Mesothelial cell of epicardium (in vitro differentiated cells): ENCODE data around the gene ERVW-1. TPM values are rescaled to one million over a fixed set of nuclear protein-coding genes. Genes with fewer than 3 reads are reported as not detected.

Source experiments
- DNase-seq, 2 experiments: peaks; one replicate each; pipeline ENCODE4 v3.0.0; 2021; ENCODE audit warnings: low spot score in 2 of 2; ENCODE audit not compliant: unreplicated experiment in 2 of 2
- H3K27ac Mint-ChIP-seq: 2 replicates; pipeline ENCODE4 v1.8.0; 2021; ENCODE audit warnings: mixed read lengths
- H3K27me3 Mint-ChIP-seq: 2 replicates; pipeline ENCODE4 v1.8.0; 2021; ENCODE audit warnings: low read depth, mixed read lengths
- H3K36me3 Mint-ChIP-seq: 2 replicates; pipeline ENCODE4 v1.8.0; 2021; ENCODE audit warnings: mixed read lengths
- H3K4me1 Mint-ChIP-seq: 2 replicates; pipeline ENCODE4 v1.8.0; 2021; ENCODE audit warnings: mixed read lengths
- H3K4me3 Mint-ChIP-seq: 2 replicates; pipeline ENCODE4 v1.8.0; 2021; ENCODE audit warnings: mild to moderate bottlenecking, moderate library complexity, mixed read lengths
- H3K9me3 Mint-ChIP-seq: 2 replicates; pipeline ENCODE4 v1.8.0; 2021; ENCODE audit warnings: mixed read lengths
- total RNA-seq: library from RNA; stranded (reverse); gene quantifications from 3 replicates; pipeline ENCODE4 v1.2.1, GENCODE V29; 2021
- TF ChIP-seq, protein P1 (sequence below): fragments of 200-600 bp; sonication (generic); IDR thresholded peaks from one replicate; pipeline ENCODE4 v1.5.0; 2021; ENCODE audit warnings: antibody characterized with exemption; ENCODE audit not compliant: unreplicated experiment

Gene ERVW-1
- total RNA-seq, 1 donor from 2014 or later, result not detected

DNA sequence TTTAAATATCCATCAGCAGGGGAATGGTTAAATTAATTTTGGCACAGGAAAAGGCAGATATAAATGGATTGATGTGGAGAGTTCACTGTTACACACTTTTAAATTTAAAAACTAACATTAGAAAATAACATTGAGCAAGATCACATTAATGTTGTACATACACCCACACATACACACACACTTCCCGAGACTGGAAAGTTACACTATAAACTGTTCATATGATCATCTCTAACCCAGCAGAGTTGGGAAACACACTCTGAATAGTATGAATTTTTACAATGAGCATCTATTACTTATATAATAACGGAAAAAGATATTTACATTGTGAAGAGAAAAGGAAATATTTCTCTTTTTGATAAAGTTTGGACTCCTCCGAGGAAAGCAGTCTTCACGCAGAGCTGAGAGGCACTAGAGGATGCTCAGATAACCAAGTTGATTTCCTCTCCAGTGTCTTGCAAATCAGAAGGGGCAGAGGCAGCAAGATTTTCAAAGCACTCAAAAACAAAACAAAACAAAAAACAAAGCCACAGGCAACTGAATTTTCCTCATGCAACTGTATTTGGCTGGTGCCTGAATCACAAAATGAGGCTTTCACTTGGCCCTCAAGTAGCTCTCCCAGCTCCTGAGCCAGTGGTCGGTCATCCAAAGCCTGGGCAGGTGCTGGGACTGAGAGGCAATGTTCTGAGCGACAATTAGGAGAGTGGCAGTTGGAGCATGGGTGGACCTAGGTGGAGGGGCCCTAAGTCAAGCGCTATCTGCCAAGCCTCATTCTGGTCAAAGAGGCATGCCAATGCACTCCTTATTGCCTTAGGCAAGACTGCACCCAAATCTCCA is 40.9 kb downstream of the ERVW-1 start:
- DNase-seq, result no peak
- H3K9me3 Mint-ChIP-seq, result no peaks in the 10 kb centered on the region
- H3K27me3 Mint-ChIP-seq, result peaks cover 16% of the 10 kb centered on the region
- no peaks in the 10 kb centered on the region for H3K36me3 Mint-ChIP-seq
- TF ChIP-seq, protein P1, sequence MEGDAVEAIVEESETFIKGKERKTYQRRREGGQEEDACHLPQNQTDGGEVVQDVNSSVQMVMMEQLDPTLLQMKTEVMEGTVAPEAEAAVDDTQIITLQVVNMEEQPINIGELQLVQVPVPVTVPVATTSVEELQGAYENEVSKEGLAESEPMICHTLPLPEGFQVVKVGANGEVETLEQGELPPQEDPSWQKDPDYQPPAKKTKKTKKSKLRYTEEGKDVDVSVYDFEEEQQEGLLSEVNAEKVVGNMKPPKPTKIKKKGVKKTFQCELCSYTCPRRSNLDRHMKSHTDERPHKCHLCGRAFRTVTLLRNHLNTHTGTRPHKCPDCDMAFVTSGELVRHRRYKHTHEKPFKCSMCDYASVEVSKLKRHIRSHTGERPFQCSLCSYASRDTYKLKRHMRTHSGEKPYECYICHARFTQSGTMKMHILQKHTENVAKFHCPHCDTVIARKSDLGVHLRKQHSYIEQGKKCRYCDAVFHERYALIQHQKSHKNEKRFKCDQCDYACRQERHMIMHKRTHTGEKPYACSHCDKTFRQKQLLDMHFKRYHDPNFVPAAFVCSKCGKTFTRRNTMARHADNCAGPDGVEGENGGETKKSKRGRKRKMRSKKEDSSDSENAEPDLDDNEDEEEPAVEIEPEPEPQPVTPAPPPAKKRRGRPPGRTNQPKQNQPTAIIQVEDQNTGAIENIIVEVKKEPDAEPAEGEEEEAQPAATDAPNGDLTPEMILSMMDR, result no peak
- no peak overlapping the region for H3K27ac Mint-ChIP-seq
- no peak overlapping the region for H3K4me3 Mint-ChIP-seq
- peaks cover 4% of the 10 kb centered on the region for H3K4me1 Mint-ChIP-seq

DNA sequence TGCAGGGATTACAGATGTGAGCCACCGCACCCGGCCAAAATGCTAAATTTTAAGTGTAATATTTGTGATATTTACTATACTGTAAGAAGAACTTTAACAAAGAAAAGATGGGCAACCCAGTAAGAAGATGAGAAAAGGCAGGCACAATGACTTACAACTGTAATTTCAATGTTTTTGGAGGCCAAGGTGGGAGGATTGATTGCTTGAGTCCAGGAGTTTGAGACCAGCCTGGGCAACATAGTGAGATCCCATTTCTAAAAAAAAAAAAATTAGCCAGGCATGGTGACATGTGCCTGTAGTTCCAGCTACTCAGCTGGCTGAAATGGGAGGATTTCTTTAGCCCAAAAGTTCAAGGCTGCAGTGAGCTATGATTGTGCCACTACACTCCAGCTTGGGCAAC is 42.2 kb downstream of the ERVW-1 start:
- no peak overlapping the region for H3K4me3 Mint-ChIP-seq
- TF ChIP-seq, protein P1, result no peak
- no peak overlapping the region for H3K27ac Mint-ChIP-seq
- peaks cover 4% of the 10 kb centered on the region for H3K4me1 Mint-ChIP-seq
- no peaks in the 10 kb centered on the region for H3K36me3 Mint-ChIP-seq
- peaks cover 15% of the 10 kb centered on the region for H3K27me3 Mint-ChIP-seq
- no peak for DNase-seq
- peaks cover 4% of the 10 kb centered on the region for H3K9me3 Mint-ChIP-seq

DNA sequence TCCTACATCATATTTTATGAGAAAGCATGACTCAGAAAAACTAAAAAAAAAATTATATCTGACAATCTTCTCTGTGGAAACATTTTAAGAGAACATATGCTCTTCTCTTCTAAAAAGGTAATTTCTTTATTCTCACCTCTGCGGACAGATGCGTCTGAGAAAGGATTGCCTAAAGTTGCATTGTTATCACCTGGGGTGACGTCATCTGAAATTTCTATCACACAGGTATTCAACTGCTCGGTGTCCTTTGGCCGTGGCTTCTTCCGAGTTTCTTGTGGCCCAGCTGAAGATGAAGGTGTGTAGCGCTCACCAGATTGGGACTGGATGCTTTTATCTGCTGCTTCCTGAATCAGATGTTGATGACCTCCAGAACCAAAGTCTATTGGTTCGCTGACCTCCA is 44.7 kb downstream of the ERVW-1 start:
- H3K27ac Mint-ChIP-seq, result no peak overlapping the region
- no peaks in the 10 kb centered on the region for H3K36me3 Mint-ChIP-seq
- no peak for DNase-seq
- H3K4me1 Mint-ChIP-seq, result no peaks in the 10 kb centered on the region
- H3K27me3 Mint-ChIP-seq, result peaks cover 15% of the 10 kb centered on the region
- TF ChIP-seq, protein P1, result no peak
- no peak overlapping the region for H3K4me3 Mint-ChIP-seq
- H3K9me3 Mint-ChIP-seq, result peaks cover 4% of the 10 kb centered on the region

DNA sequence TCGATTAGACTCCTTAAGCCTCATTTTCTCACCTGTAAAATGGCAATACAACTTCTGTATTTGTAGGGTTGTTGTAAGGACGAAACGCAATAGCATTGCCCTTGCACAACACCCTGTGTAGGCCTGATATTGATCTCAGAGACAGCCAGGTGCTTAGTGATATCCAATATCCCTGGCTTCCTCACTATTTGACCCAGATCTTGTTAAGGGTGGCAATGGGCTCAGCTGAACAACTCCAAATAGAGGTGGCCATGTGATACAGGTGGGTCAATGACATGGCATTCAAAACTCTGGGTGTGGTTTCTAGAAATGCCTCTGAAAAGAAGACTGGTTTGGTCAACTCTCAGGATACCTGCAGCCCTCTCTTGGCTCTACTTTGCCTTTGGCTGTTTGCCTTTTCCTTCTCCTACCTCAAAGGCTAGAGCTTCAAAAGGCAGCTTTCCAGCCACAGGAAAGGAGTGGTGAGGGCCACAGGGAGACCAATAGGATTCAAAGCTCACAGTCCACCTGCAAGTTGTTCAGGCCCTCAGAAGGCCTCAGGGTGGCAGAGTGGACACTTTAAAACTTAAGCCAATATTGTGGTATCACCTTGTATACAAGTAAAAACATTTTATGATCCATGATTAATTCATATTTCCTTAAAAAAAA is 45.3 kb downstream of the ERVW-1 start:
- Mint-ChIP-seq H3K36me3 (no peaks in the 10 kb centered on the region), H3K27ac (no peak overlapping the region), H3K4me1 (no peaks in the 10 kb centered on the region), H3K27me3 (peaks cover 15% of the 10 kb centered on the region), H3K4me3 (no peak overlapping the region), H3K9me3 (peaks cover 4% of the 10 kb centered on the region)
- TF ChIP-seq, protein P1, result no peak
- no peak for DNase-seq

DNA sequence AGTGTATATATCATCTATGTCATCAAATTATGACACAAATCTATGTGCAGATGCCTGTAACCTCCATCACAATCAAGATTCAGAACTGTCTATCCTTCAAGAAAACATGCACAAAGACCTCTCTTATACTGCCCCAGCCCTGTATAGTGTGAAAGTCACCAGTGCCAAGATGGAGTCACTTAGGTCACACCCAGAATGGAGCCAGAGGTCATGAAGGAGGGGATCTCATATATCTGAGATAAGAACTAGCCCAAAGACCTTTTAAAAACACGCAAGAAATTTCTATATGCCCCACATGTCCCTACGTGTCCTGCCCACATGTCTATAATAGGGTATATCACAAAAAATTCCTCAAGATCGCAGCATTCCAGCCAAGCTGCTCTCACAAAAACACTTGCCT is 50.6 kb downstream of the ERVW-1 start:
- H3K36me3 Mint-ChIP-seq, result no peaks in the 10 kb centered on the region
- peaks cover 16% of the 10 kb centered on the region for H3K4me1 Mint-ChIP-seq
- no peak overlapping the region for H3K4me3 Mint-ChIP-seq

More for the DNA sequence above, 50.6 kb downstream of the ERVW-1 start:
- Mint-ChIP-seq H3K27me3 (peaks cover 2% of the 10 kb centered on the region), H3K9me3 (peaks cover 4% of the 10 kb centered on the region), H3K27ac (no peak overlapping the region)
- TF ChIP-seq, protein P1, result no peak
- DNase-seq, result no peak
